B cell (primary cell): ENCODE measurements around the gene TENM4.

ENCODE experiments used
- CTCF ChIP-seq: fragments of 200-600 bp; IDR thresholded peaks from one replicate; pipeline ENCODE4 v1.8.0; 2022; ENCODE audit warnings: antibody characterized with exemption, mild to moderate bottlenecking
- EZH2 ChIP-seq: IDR thresholded peaks from 2 replicates; pipeline ENCODE4 v1.6.1; 2012; ENCODE audit warnings: borderline replicate concordance, low read depth, mild to moderate bottlenecking, moderate library complexity, low read length; ENCODE audit not compliant: insufficient read depth, poor library complexity, severe bottlenecking

- no peak for TF ChIP-seq CTCF
- no peak for TF ChIP-seq EZH2
Measured at GRCh38 chr11:78938036-78938435, 502.8 kb downstream of the TENM4 start.
